Trophoblast cell (in vitro differentiated cells and primary cell): ENCODE measurements around the gene MMP12.

Experiments
- DNase-seq, 2 donors: peaks; one replicate each; pipeline ENCODE4 v3.0.0-alpha.2; 2016
- H2AFZ ChIP-seq: 2 replicates; pipeline ENCODE4 v1.6.1; 2013; ENCODE audit warnings: low read length, moderate library complexity, mild to moderate bottlenecking; ENCODE audit not compliant: insufficient read depth, poor library complexity
- H2AK5ac ChIP-seq: 2 replicates; pipeline ENCODE4 v1.6.1; 2013; ENCODE audit warnings: mild to moderate bottlenecking, low read length
- H2BK120ac ChIP-seq: 2 replicates; pipeline ENCODE4 v1.6.1; 2013; ENCODE audit warnings: low read length, mild to moderate bottlenecking, moderate library complexity; ENCODE audit not compliant: insufficient read depth, poor library complexity
- H2BK12ac ChIP-seq: 2 replicates; pipeline ENCODE4 v1.6.1; 2013; ENCODE audit warnings: mild to moderate bottlenecking, low read length, moderate library complexity
- H2BK5ac ChIP-seq: 2 replicates; pipeline ENCODE4 v1.6.1; 2013; ENCODE audit warnings: low read length, low read depth, moderate library complexity, mild to moderate bottlenecking; ENCODE audit not compliant: poor library complexity
- H3K14ac ChIP-seq: 2 replicates; pipeline ENCODE4 v1.6.1; 2013; ENCODE audit warnings: mild to moderate bottlenecking, low read length
- H3K18ac ChIP-seq: 2 replicates; pipeline ENCODE4 v1.6.1; 2013; ENCODE audit warnings: mild to moderate bottlenecking, low read length
- H3K23ac ChIP-seq: 2 replicates; pipeline ENCODE4 v1.6.1; 2013; ENCODE audit warnings: low read length
- H3K27ac ChIP-seq: 2 replicates; pipeline ENCODE4 v1.5.1; 2013; ENCODE audit warnings: low read depth, mild to moderate bottlenecking, inconsistent platforms, low read length, moderate library complexity
- H3K27me3 ChIP-seq: 2 replicates; pipeline ENCODE4 v1.6.1; 2013; ENCODE audit warnings: inconsistent platforms, mild to moderate bottlenecking, low read length, moderate library complexity; ENCODE audit not compliant: insufficient read depth
- H3K36me3 ChIP-seq, 2 experiments: 1 replicate in 1 of 2; 2 replicates in 1 of 2; pipeline ENCODE4 v1.6.1; 2013; ENCODE audit warnings: low read length in 2 of 2, mild to moderate bottlenecking in 2 of 2, moderate library complexity in 1 of 2; ENCODE audit not compliant: insufficient read depth in 2 of 2, control insufficient read depth in 1 of 2
- H3K4ac ChIP-seq: 2 replicates; pipeline ENCODE4 v1.6.1; 2013; ENCODE audit warnings: low read depth, mild to moderate bottlenecking, low read length, moderate library complexity
- H3K4me1 ChIP-seq, 2 experiments: 1 replicate in 1 of 2; 2 replicates in 1 of 2; pipeline ENCODE4 v1.6.1; 2013; ENCODE audit warnings: low read length in 2 of 2, mild to moderate bottlenecking in 2 of 2, moderate library complexity in 1 of 2; ENCODE audit not compliant: insufficient read depth in 2 of 2, control insufficient read depth in 1 of 2
- H3K4me2 ChIP-seq: 2 replicates; pipeline ENCODE4 v1.6.1; 2013; ENCODE audit warnings: inconsistent platforms, mild to moderate bottlenecking, low read length, moderate library complexity
- H3K4me3 ChIP-seq: 2 replicates; pipeline ENCODE4 v1.5.1; 2013; ENCODE audit warnings: mild to moderate bottlenecking, low read depth, low read length, inconsistent platforms
- H3K79me1 ChIP-seq: one replicate; pipeline ENCODE4 v1.6.1; 2013; ENCODE audit warnings: low read length
- H3K79me2 ChIP-seq: 2 replicates; pipeline ENCODE4 v1.6.1; 2013; ENCODE audit warnings: low read length, mild to moderate bottlenecking; ENCODE audit not compliant: control insufficient read depth, insufficient read depth, poor library complexity
- H3K9ac ChIP-seq: 2 replicates; pipeline ENCODE4 v1.6.1; 2013; ENCODE audit warnings: mild to moderate bottlenecking, low read length
- H3K9me3 ChIP-seq: 2 replicates; pipeline ENCODE4 v1.6.1; 2013; ENCODE audit warnings: low read depth, mild to moderate bottlenecking, control low read depth, inconsistent platforms, low read length; ENCODE audit not compliant: insufficient read depth
- H4K12ac ChIP-seq: 2 replicates; pipeline ENCODE4 v1.6.1; 2013; ENCODE audit warnings: low read depth, mild to moderate bottlenecking, low read length, moderate library complexity
- H4K8ac ChIP-seq: 2 replicates; pipeline ENCODE4 v1.6.1; 2013; ENCODE audit warnings: low read depth, mild to moderate bottlenecking, low read length, moderate library complexity
- H4K91ac ChIP-seq: one replicate; pipeline ENCODE4 v1.6.1; 2013; ENCODE audit warnings: low read depth, mild to moderate bottlenecking, low read length, moderate library complexity
- WGBS: extraction: QIAGEN DNeasy Blood & Tissue Kit; methylation state at CpG from one replicate; pipeline ENCODE4 v1.1.7; 2013; ENCODE audit warnings: missing lambda C conversion rate; ENCODE audit not compliant: insufficient read length, insufficient coverage; ENCODE audit errors: extremely low coverage; 5-methylcytosine and 5-hydroxymethylcytosine counted together

Gene MMP12

GRCh38 chr11:102883141-102883540 is 8.4 kb upstream of the MMP12 start:
- Histone ChIP-seq H3K18ac (no peak overlapping the region), H3K4me1 (no peaks in the 10 kb centered on the region), H4K8ac (no peak overlapping the region), H4K12ac (no peak overlapping the region), H3K79me2 (no peaks in the 10 kb centered on the region), H3K9me3 (no peaks in the 10 kb centered on the region), H3K4me2 (no peak overlapping the region), H2BK5ac (no peak overlapping the region), H3K4me3 (no peak overlapping the region), H4K91ac (no peak overlapping the region), H3K23ac (peak overlapping the region; percentile 80), H2AK5ac (no peak overlapping the region), H3K9ac (no peak overlapping the region), H3K36me3 (no peaks in the 10 kb centered on the region), H3K79me1 (no peaks in the 10 kb centered on the region), H2BK12ac (no peak overlapping the region), H2BK120ac (no peak overlapping the region), H2AFZ (no peak overlapping the region), H3K27ac (no peak overlapping the region), H3K27me3 (no peaks in the 10 kb centered on the region), H3K14ac (no peak overlapping the region), H3K4ac (no peak overlapping the region)
- WGBS, result no CpG with 5 or more reads among the region's 3 CpGs
- no peak for DNase-seq

GRCh38 chr11:102882389-102883024 is 7.7 kb upstream of the MMP12 start:
- no peak overlapping the region for H3K27ac ChIP-seq
- H3K9ac ChIP-seq, result no peak overlapping the region
- DNase-seq, result peak; percentile 13 to 43
- H2BK120ac ChIP-seq, result no peak overlapping the region
- no peak overlapping the region for H2AFZ ChIP-seq
- H3K4me3 ChIP-seq, result no peak overlapping the region
- no peak overlapping the region for H3K14ac ChIP-seq
- H3K79me2 ChIP-seq, result no peaks in the 10 kb centered on the region
- no peak overlapping the region for H4K8ac ChIP-seq
- no peak overlapping the region for H3K23ac ChIP-seq
- WGBS, result no CpG with 5 or more reads among the region's 4 CpGs
- peaks cover 2% of the 10 kb centered on the region in 2 experiments for H3K4me1 ChIP-seq
- H3K4ac ChIP-seq, result no peak overlapping the region
- no peak overlapping the region for H2BK5ac ChIP-seq
- no peaks in the 10 kb centered on the region for H3K27me3 ChIP-seq
- no peaks in the 10 kb centered on the region for H3K9me3 ChIP-seq
- H2AK5ac ChIP-seq, result no peak overlapping the region
- H3K36me3 ChIP-seq, result no peaks in the 10 kb centered on the region
- H3K79me1 ChIP-seq, result no peaks in the 10 kb centered on the region
- H3K4me2 ChIP-seq, result no peak overlapping the region
- no peak overlapping the region for H2BK12ac ChIP-seq
- no peak overlapping the region for H4K12ac ChIP-seq
- H4K91ac ChIP-seq, result no peak overlapping the region
- no peak overlapping the region for H3K18ac ChIP-seq

GRCh38 chr11:102879801-102880200 is 5.0 kb upstream of the MMP12 start:
- H3K18ac ChIP-seq, result no peak overlapping the region
- no peak overlapping the region for H3K4me2 ChIP-seq
- no peak overlapping the region for H3K4ac ChIP-seq
- H3K14ac ChIP-seq, result no peak overlapping the region
- no peak overlapping the region for H2AK5ac ChIP-seq
- H4K91ac ChIP-seq, result no peak overlapping the region
- H3K9me3 ChIP-seq, result no peaks in the 10 kb centered on the region
- no peaks in the 10 kb centered on the region for H3K27me3 ChIP-seq
- no peak overlapping the region for H2BK12ac ChIP-seq
- H3K4me1 ChIP-seq, result peaks cover 2% of the 10 kb centered on the region in 2 experiments
- H2BK5ac ChIP-seq, result no peak overlapping the region
- H3K23ac ChIP-seq, result no peak overlapping the region
- H3K4me3 ChIP-seq, result no peak overlapping the region
- no peaks in the 10 kb centered on the region for H3K79me1 ChIP-seq
- H3K9ac ChIP-seq, result no peak overlapping the region
- no peaks in the 10 kb centered on the region for H3K36me3 ChIP-seq
- H3K27ac ChIP-seq, result no peak overlapping the region
- no peaks in the 10 kb centered on the region for H3K79me2 ChIP-seq
- no peak overlapping the region for H2AFZ ChIP-seq
- peak in 1 of 2 donors; percentile 8 for DNase-seq
- H4K8ac ChIP-seq, result no peak overlapping the region
- H4K12ac ChIP-seq, result no peak overlapping the region
- no peak overlapping the region for H2BK120ac ChIP-seq
- no CpG with 5 or more reads among the region's 5 CpGs for WGBS

GRCh38 chr11:102878595-102878994 is 3.8 kb upstream of the MMP12 start:
- no peaks in the 10 kb centered on the region for H3K36me3 ChIP-seq
- no peak overlapping the region for H3K9ac ChIP-seq
- no peak overlapping the region for H2BK120ac ChIP-seq
- DNase-seq, result no peak
- H4K91ac ChIP-seq, result no peak overlapping the region
- no peak overlapping the region for H3K4me3 ChIP-seq
- H3K9me3 ChIP-seq, result no peaks in the 10 kb centered on the region
- H3K4me2 ChIP-seq, result no peak overlapping the region
- H3K27me3 ChIP-seq, result no peaks in the 10 kb centered on the region
- H3K14ac ChIP-seq, result no peak overlapping the region
- no peak overlapping the region for H2BK5ac ChIP-seq
- no peak overlapping the region for H3K18ac ChIP-seq
- no peak overlapping the region for H2BK12ac ChIP-seq
- no peaks in the 10 kb centered on the region for H3K79me2 ChIP-seq
- no peaks in the 10 kb centered on the region for H3K79me1 ChIP-seq
- H3K4me1 ChIP-seq, result peaks cover 2% of the 10 kb centered on the region in 2 experiments
- H4K12ac ChIP-seq, result no peak overlapping the region
- no peak overlapping the region for H3K27ac ChIP-seq
- no peak overlapping the region for H3K23ac ChIP-seq
- no peak overlapping the region for H2AK5ac ChIP-seq
- H2AFZ ChIP-seq, result no peak overlapping the region
- no peak overlapping the region for H4K8ac ChIP-seq
- WGBS, result no CpG with 5 or more reads among the region's 2 CpGs
- no peak overlapping the region for H3K4ac ChIP-seq
